ENCODE measurements around the gene HAPLN2.

The HAPLN2 gene

GRCh38 chr1:156664767-156665411 lies 45.7 kb downstream of the HAPLN2 start:
- DNase-seq: no peak

- no peak for DNase-seq
Observed at GRCh38 chr1:156665539-156665938, 46.3 kb downstream of the HAPLN2 start.

- no peak for DNase-seq
Observed at GRCh38 chr1:156666862-156667609, 47.8 kb downstream of the HAPLN2 start.

GRCh38 chr1:156667610-156667967 lies 48.4 kb downstream of the HAPLN2 start:
- DNase-seq: no peak

GRCh38 chr1:156667968-156668709 lies 48.9 kb downstream of the HAPLN2 start:
- no peak for DNase-seq

- no peak for DNase-seq
Observed at GRCh38 chr1:156668801-156669637, 49.8 kb downstream of the HAPLN2 start.

GRCh38 chr1:156669794-156670193 lies 50.6 kb downstream of the HAPLN2 start:
- DNase-seq: no peak

- no peak for DNase-seq
Observed at GRCh38 chr1:156670359-156670758, 51.1 kb downstream of the HAPLN2 start.

- DNase-seq: no peak
Observed at GRCh38 chr1:156670791-156671190, 51.6 kb downstream of the HAPLN2 start.

- DNase-seq: no peak
Observed at GRCh38 chr1:156671804-156672203, 52.6 kb downstream of the HAPLN2 start.

GRCh38 chr1:156673387-156674121 lies 54.3 kb downstream of the HAPLN2 start:
- DNase-seq: no peak
